HG03439 (cell line): ENCODE results near the gene ABCA1.
"Not testable (repeated sequence)": the region's sequence is repeated elsewhere in the genome, so short reads cannot be mapped to it uniquely, and the experiment has no call there.

Experiments used
- ATAC-seq: cut with Tn5 transposase; IDR thresholded peaks from one replicate; pipeline ENCODE4 v1.9.1; 2021; ENCODE audit warnings: mild to moderate bottlenecking, moderate library complexity; ENCODE audit not compliant: unreplicated experiment

The ABCA1 gene

DNA sequence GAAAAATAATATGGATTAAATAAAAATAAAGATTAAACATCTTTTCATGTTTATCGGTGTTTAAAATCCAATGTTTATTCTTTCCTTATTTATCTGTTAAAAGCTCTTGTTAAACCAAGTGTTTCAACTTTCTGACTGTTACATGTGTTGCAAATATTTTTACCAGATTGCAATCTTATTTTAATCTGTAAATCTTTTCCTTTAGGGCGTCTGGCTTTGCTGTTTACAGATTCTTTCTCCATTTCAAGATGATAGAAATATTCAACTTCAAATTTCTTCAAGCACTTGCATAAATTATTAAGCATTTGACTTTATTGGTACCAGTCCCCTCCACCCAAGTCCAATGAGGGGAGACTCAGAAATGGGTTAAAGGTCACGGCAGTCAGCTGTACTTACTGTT is 16.9 kb upstream of the ABCA1 start:
- no peak for ATAC-seq

DNA sequence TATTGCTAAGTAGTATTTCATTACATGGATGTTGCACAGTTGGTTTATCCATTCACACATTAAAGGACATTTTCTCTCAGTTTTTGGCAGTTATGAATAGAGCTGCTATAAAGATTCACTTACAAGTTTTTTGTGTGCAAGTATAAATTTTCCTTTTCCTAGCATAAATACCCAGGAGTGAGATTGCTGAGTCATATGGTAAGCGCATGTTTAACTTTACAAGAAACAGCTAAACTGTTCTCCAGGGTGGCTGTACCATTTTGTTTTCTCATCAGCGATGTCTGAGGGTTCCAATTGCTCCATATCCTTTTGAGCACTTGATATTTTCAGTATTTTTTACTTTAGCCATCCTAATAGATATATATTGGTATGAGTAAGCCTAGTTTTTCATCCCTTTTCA is 16.4 kb upstream of the ABCA1 start:
- no peak for ATAC-seq

DNA sequence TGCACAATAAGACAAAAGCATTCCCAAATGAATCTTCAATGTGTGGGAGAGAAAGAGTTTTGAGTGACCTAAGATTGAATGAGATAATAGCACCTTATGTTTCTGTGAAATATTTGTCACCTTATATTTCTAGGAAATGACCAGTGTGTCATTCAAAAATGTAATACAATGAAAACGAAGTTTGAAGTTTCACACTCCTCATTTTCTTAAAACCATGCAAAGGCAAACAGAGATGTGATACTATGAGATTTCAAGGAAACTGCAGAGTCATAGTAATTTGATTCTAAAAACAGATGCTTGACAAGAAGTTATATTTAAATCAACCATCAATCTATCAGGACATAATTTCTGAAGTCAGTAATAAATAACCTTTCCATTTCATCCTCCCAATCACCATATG is 13.6 kb upstream of the ABCA1 start:
- ATAC-seq, result no peak

DNA sequence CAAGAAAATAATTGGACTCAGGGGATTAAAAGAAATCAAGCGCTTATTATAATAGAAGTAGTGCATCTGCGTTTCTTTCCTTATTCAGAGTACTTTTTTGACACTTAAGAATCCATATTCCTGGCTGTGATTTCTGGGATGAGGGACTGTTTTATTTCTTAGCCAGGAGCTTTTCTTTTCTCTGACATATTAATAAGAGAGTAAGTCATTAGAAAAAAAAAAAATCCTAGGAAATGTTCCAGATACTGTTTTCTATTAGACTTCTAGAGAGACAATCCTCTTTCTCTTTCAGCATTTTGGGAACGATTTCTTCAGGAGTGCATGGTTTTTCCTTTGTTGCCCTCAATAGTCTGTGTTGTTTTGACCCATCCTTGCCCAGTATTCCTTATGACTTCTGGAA is 8.3 kb upstream of the ABCA1 start:
- ATAC-seq, result no peak

DNA sequence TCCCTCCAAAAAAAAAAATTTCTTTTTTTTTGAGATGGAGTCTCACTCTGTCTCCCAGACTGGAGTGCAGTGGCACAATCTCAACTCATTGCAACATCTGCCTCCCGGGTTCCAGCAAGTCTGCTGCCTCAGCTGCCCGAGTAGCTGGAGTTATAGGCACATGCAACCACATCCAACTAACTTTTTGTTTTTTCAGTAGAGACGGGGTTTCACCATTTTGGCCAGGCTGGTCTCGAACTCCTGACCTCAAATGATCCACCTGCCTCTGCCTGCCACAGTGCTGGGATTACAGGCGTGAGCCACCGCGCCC is 7.5 kb upstream of the ABCA1 start:
- not testable (repeated sequence) for ATAC-seq

DNA sequence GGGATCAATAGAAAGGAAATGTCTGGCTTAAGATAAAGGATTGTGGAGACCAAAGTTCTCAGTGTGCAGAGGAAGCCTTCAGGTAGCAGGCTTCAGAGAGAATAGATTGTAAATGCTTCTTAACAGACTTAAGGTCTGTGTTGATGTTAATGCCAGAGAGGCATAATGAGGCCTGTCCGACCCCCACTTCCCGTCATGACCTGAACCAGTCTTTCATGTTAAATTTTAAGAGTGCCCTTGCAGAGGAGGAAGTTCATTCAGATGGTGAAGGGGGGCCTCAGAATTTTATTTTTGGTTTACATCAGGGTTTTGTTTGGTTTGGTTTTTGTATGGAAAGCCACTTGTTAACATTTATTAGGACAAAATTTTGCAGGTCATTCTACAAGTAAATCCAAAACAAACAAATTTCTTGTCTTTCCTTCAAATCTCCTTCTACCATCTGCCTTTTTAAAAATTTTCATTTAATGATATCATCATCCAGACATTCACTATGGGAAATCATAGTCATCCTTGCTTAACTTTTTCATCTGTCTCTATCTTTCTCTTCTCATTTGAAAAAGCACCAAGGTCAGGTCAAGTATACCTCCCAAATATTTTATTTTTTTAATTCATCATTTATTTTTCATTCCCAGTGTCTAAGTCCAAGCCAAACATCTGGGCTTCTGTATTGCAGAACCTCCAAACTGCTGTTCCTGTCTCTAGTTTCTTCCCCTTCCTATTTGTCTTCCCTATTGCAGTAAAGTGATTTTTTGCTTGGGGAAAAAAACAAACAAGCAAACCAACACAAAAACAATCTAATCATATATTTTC is 6.9 kb upstream of the ABCA1 start:
- ATAC-seq, result no peak

DNA sequence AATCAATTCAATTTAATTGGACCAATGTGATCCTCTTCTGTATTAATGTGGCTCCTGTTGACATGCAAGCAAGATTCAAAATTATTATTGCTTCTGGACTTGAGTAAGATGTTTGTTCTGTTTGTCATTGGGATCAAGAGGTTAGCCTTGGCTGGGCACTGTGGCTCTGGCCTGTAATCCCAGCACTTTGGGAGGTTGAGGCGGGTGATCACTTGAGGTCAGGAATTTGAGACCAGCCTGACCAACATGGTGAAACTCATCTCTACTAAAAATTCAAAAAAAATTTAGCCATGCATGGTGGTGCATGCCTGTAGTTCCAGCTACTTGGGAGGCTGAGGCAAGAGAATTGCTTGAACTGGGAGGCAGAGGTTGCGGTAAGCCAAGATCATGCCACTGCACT is 5.1 kb upstream of the ABCA1 start:
- ATAC-seq, result not testable (repeated sequence)

DNA sequence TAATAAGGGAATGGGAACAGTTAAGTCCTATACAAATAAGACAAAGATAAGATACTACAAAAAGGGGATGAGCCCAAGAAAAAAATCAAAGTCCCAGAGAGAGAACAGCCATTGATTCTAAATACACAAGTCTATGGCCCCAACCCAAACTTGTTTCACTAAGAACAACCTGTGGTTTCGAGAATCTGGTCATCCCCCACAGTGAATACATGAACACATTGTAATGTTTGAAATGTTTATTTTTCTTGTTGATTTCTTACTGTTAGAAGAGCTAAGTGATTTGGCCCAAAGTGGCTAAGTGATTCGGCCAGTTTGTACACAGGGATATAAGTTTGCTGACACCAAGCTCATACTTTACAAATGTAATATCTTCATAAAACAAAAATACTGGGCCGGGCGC is 3.3 kb upstream of the ABCA1 start:
- no peak for ATAC-seq

DNA sequence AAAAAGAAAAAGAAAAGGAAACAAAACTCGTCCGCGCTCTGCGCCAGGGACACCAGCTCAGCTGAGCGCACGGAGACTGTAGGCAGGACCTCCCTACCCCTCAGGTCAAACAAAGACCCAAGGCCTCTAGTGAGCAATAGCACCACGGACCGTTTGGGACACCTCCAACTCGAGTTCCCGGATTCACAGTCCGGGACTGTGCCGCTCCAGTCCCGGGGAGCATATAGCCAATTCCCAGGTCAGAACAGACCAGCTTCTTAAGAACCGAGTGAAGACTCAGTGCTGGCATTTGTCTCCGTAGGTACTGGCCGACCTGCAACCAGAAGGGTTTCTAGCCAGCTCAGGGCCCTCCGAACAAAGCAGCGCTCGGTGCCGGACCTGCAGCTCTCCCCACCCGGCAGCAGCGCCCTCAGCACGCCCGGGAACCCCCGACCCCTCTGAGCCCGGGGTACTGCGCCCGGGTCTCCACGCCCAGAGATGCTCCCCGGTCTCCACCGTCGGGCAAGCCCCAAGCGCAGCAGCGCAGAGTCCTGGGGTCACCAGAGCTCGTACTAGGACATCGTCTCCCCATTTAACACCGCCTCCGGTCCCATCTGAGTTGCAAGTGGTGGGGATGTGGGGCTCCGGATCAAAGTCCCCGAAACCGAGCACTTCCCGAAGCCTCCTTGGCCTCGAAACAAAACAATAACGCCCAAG is 591 bp downstream of the ABCA1 start:
- no peak for ATAC-seq

DNA sequence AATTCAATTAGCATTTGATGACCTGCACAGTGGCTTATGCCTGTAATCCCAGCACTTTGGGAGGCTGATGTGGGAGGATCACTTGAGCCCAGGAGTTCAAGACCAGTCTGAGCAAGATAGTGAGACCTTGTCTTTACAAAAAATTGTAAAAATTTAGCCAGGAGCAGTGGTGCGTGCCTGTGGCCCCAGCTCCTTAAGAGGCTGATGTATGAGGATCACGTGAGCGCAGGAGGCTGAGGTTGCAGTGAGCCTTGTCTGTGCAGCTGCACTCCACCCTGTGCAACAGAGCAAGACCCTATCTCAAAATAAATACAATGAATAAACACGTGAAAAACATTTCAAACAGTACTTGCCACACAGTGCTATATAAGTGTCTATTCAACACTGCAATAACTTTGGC is 4.2 kb downstream of the ABCA1 start:
- no peak for ATAC-seq

DNA sequence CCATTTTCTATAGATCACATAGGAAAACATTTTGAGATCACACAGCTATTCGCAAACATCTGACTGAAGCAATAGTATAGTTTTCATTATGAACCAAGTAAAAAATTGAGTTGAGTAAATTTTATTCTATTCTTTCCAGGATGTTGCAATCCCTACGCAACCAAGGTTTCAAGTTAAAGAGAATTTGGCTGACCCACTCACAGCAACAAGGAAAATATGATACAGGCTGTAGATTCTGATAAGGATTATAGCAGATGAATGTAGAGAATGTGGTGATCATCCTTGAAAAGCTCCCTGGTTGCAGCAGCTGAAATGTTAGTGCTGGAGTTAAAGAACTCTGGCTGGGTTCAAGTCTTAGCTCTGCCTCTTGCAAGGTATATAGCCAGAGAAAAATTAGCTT is 4.7 kb downstream of the ABCA1 start:
- no peak for ATAC-seq

DNA sequence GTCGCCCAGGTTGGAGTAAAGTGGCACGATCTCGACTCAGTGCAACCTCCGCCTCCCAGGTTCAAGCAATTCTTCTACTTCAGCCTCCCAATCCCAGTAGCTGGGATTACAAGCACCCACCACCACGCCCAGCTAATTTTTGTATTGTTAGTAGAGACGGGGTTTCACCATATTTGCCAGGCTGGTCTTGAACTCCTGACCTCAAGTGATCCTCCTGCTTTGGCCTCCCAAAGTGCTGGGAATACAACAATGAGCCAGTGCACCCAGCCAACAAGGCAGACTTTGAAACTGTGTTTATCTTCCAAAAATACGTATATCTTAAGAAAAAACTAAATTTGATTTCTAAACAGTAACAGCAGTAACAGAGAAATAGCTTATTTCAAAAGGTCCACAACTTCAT is 5.2 kb downstream of the ABCA1 start:
- not testable (repeated sequence) for ATAC-seq

DNA sequence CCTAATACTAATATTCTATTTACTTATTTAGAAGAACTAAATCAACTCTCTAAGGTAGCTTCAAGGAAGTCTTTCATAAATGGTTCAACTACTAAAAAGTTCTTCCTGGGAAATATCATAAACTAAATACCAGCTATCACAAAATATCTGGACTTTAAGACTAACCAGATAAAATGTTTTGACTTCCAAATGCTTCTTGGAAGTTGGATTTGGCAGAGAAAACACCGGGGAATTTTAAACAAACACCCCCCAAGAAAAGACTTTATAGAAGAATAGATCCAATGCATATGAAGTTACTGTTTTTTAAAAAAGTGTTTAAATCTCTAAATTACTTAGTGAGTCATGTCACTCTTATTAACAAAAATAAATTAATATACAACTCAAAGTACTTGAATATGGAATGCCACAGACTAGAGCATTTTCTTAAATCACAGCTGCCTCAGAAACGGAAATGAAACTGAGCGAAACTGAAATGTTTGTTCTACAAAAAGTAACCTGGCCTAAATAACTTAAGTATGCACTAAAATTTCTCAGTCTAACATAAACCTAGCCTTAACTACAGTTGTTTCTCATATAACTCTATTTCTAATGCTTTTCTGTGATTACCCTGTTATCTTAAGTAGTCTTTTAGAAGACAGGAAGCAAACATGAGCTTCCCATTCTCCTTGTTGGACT is 6.8 kb downstream of the ABCA1 start:
- ATAC-seq, result no peak

DNA sequence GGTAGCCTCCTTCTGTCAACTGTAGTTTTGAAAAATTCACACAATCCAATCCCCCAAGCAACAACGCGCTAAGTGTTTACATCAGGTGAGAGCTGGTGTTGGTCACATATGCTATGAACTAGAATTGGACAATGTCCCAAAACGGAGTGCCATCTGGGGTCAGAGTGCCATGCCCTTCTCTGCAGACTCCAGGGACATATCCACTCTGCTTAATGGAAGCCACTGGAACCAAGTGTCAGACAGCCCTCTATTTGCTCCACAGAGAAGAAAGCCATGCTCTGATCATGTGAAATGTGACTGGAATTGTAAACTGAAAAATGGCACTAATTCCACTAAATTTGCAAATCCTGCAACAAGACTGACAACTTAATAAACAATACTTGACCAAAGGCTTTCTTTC is 12.2 kb downstream of the ABCA1 start:
- ATAC-seq, result no peak

DNA sequence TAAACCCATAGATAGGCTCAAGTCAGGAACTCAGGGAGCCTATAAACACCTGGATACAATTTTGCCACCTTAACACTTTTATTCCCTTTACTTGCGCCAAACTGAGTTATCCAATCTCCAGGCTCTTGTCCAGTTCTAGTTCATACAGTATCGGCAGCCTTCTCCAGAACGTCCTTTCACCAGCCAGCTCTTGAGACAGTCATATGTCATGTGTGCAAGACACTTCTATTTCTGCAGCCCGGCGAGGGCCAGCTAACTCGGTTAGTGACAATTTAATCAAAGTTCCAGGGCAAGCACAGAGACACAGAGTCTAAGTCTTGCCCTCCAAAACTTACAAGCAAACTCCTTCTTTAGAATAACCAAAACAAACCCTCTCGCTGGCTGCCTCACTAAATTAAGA is 12.9 kb downstream of the ABCA1 start:
- no peak for ATAC-seq

DNA sequence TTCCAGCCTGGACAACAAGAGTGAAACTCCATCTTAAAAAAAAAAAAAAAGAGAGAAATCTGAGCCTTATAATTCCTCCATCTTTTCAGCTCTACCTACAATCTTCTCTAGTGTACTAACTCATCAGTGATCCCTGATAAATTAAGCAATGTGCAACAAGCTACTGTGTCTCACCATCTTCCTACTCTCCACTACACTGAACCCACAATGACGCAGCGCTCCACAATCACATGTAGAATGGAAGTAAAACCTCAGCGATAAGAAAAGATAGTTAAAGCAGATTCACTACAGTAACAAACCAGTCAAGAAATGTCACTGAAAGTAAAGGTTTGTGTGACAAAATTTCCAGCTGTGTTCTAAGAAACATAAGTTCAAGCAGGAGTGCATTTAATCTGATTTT is 13.5 kb downstream of the ABCA1 start:
- ATAC-seq, result no peak

DNA sequence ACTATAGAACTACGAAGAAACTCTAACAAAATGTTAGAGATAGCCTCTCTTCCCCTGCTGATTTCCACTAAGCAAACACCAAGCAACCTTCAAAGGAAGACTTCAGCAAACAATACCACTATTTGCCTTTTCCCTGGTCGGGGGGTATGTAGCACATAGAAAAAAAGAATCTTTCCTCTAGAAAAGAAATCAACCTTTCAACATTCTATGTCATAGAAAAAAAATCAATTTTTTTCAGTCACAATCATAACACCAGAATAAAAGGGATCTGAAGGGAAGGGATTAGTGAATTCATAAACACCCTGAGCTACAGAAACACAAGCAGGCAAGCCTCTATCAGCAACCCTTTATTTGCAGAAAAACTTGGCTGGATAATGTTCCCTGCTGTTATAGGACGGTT is 15.3 kb downstream of the ABCA1 start:
- ATAC-seq, result no peak

DNA sequence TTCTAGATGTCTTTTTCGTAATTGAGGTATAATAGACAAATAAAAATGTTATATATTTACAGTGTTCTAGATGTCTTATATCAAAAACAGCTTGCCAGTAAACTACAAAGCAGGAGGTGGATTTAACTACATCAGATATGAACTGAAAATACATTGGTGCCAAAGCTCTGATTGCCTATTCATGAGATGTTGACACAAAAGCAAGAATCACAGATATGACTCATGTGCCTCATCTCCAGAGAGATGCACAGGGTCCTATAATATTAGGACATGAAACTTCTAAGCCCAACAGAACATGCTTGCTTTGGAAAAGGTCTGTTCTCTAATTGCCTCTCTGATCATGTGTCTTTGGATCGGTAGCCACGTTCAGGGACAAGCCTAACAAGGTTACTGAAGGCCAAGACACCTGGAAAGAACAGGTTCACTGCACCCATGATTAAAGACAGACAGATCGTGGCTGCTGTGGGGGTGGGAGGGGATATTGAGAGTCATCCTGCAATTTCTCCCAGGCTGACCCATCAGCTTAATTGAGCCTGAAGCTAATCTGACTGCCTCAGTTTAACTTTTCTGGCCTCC is 16.8 kb downstream of the ABCA1 start:
- ATAC-seq, result no peak

DNA sequence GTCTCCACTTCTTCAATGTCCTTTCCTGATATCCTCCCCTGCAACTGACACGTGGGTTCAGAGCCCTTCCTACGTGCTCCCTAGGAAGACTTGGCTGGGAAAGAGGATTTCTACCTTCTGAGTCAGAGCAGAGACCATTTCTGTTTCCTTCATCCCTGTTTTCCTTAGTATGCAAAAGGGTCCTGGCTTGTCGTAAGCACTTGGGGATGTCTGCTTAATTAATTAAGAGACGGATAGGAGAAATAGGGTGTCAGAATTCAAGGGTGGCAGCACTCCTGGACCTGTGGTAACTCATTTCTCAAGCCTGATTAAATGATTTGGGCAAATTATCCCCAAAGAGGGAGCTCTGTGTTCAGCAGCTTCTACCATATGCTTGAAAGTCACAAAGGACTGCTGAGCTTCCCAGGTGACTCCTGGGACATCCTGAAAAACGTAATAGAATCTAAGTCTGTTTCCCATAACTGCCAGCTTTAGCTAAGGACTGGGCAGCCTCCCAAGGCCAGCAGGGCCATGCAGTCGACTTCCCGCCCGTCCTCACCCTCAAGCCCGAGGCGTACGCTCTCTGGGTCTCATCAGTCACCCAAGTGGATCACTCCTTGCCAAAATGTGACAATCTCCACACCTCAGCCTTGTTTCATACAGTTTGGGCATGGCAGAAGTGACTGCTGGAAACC is 20.5 kb downstream of the ABCA1 start:
- ATAC-seq, result no peak

DNA sequence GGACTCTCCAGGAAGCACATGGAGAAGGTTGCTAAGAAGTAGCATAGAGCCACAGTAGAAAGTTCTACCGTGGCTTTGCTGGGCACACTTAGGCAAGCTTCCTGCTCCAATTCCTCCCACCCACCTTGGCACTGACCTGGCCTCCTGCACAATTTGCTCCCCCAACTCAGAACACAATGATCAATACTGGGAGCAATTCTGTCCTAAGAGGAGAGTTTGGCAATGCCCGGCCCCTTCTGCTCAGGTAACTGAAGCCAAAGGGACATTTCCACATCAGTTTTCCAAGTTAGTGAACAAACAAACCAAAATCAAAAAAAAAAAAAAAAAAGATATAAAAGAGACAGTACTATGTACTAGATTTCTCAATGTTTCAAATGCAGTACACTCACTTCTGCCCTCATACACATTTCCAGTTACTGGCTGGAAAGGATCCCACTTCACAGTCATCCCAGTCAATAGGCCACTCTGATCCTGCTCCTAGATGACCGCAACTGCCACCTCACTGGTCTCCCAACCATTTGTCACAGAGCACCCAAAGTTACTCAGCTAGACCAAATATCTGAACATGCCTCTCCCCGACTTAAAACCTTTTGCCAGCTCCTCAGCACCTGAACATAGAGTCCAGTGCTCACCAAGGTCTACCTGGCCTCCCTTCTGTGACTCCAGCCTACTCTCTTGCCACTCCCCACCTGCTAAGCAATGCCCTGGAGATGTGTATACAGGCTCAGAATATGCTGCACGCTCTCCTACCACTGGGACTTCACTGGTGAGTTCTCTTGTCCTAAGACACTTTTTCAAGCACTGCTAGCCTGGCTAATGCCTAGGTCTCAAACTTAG is 21.3 kb downstream of the ABCA1 start:
- no peak for ATAC-seq
